ENCODE measurements around the gene UFSP1. TPM values are rescaled to one million over a fixed set of nuclear protein-coding genes. Genes with fewer than 3 reads are reported as not detected.
A peak's percentile ranks its signal among the peaks of the same experiment; 100 is the strongest.

UFSP1 gene
- total RNA-seq, 1 donor from 2014 or later: 4.5 TPM

GRCh38 chr7:100892364-100893317 is 3.1 kb upstream of the UFSP1 start:
- Mint-ChIP-seq H3K36me3 (ENCODE audit: low read depth) (peaks cover 13% of the 10 kb centered on the region), H3K4me1 (peaks cover 30% of the 10 kb centered on the region), H3K27me3 (peaks cover 44% of the 10 kb centered on the region), H3K27ac (no peak overlapping the region), H3K4me3 (no peak overlapping the region), H3K9me3 (no peaks in the 10 kb centered on the region)
- DNase-seq: no peak
- intact Hi-C loops (cut with micrococcal nuclease): loop anchor here (5.0 kb wide), 1 partner anchor 275 kb away; the partner anchor contains the start of gene VGF

GRCh38 chr7:100891568-100892247 is 2.2 kb upstream of the UFSP1 start:
- peak overlapping the region; percentile 45 for H3K27ac Mint-ChIP-seq
- peaks cover 39% of the 10 kb centered on the region for H3K4me1 Mint-ChIP-seq

GRCh38 chr7:100890653-100891567 is 1.4 kb upstream of the UFSP1 start:
- intact Hi-C loops (cut with micrococcal nuclease): loop anchor here (5.0 kb wide), 1 partner anchor 276 kb away; the partner anchor contains the start of gene VGF

More at GRCh38 chr7:100891568-100892247, 2.2 kb upstream of the UFSP1 start:
- Mint-ChIP-seq H3K27me3 (peaks cover 39% of the 10 kb centered on the region), H3K4me3 (peak overlapping the region; percentile 65), H3K9me3 (no peaks in the 10 kb centered on the region), H3K36me3 (ENCODE audit: low read depth) (peaks cover 21% of the 10 kb centered on the region)
- no peak for DNase-seq
- intact Hi-C loops (cut with micrococcal nuclease): loop anchor here (5.0 kb wide), 1 partner anchor 276 kb away; the partner anchor contains the start of gene VGF

GRCh38 chr7:100888291-100888987 is 1.1 kb downstream of the UFSP1 start:
- no peaks in the 10 kb centered on the region for H3K9me3 Mint-ChIP-seq
- peak overlapping the region; percentile 87 for H3K27ac Mint-ChIP-seq
- peak; percentile 64 for DNase-seq
- peaks cover 51% of the 10 kb centered on the region for H3K36me3 Mint-ChIP-seq (ENCODE audit: low read depth)
- peaks cover 44% of the 10 kb centered on the region for H3K4me1 Mint-ChIP-seq
- H3K4me3 Mint-ChIP-seq: peak overlapping the region; percentile 83
- H3K27me3 Mint-ChIP-seq: peaks cover 24% of the 10 kb centered on the region
- intact Hi-C loops (cut with micrococcal nuclease): no loop called here

More at GRCh38 chr7:100890653-100891567, 1.4 kb upstream of the UFSP1 start:
- Mint-ChIP-seq H3K27ac (peak overlapping the region; percentile 77), H3K4me3 (peak overlapping the region; percentile 83), H3K36me3 (ENCODE audit: low read depth) (peaks cover 29% of the 10 kb centered on the region), H3K9me3 (no peaks in the 10 kb centered on the region), H3K4me1 (peaks cover 38% of the 10 kb centered on the region), H3K27me3 (peaks cover 34% of the 10 kb centered on the region)
- DNase-seq: peak; percentile 66

GRCh38 chr7:100887516-100888290 is 1.8 kb downstream of the UFSP1 start:
- intact Hi-C loops (cut with micrococcal nuclease): no loop called here
- H3K36me3 Mint-ChIP-seq (ENCODE audit: low read depth): peaks cover 57% of the 10 kb centered on the region
- H3K27me3 Mint-ChIP-seq: peaks cover 20% of the 10 kb centered on the region

GRCh38 chr7:100886936-100887515 is 2.5 kb downstream of the UFSP1 start:
- H3K27me3 Mint-ChIP-seq: peaks cover 13% of the 10 kb centered on the region
- H3K27ac Mint-ChIP-seq: peak overlapping the region; percentile 87
- no peaks in the 10 kb centered on the region for H3K9me3 Mint-ChIP-seq
- peaks cover 47% of the 10 kb centered on the region for H3K4me1 Mint-ChIP-seq
- peaks cover 62% of the 10 kb centered on the region for H3K36me3 Mint-ChIP-seq (ENCODE audit: low read depth)
- intact Hi-C loops (cut with micrococcal nuclease): no loop called here
- H3K4me3 Mint-ChIP-seq: peak overlapping the region; percentile 83
- DNase-seq: peak; percentile 73

More at GRCh38 chr7:100887516-100888290, 1.8 kb downstream of the UFSP1 start:
- H3K4me3 Mint-ChIP-seq: peak overlapping the region; percentile 83
- peaks cover 48% of the 10 kb centered on the region for H3K4me1 Mint-ChIP-seq
- peak; percentile 89 for DNase-seq
- H3K9me3 Mint-ChIP-seq: no peaks in the 10 kb centered on the region
- H3K27ac Mint-ChIP-seq: peak overlapping the region; percentile 87

- H3K27me3 Mint-ChIP-seq: peaks cover 6% of the 10 kb centered on the region
- peak overlapping the region; percentile 83 for H3K4me3 Mint-ChIP-seq
- peaks cover 43% of the 10 kb centered on the region for H3K4me1 Mint-ChIP-seq
- peaks cover 68% of the 10 kb centered on the region for H3K36me3 Mint-ChIP-seq (ENCODE audit: low read depth)
- peak overlapping the region; percentile 84 for H3K27ac Mint-ChIP-seq
- intact Hi-C loops (cut with micrococcal nuclease): no loop called here
- DNase-seq: peak; percentile 56
- H3K9me3 Mint-ChIP-seq: no peaks in the 10 kb centered on the region
Observed at GRCh38 chr7:100886142-100886935, 3.2 kb downstream of the UFSP1 start.

- Mint-ChIP-seq H3K4me3 (peak overlapping the region; percentile 10), H3K27ac (peak overlapping the region; percentile 57), H3K27me3 (peaks cover 4% of the 10 kb centered on the region), H3K36me3 (ENCODE audit: low read depth) (peaks cover 74% of the 10 kb centered on the region), H3K9me3 (no peaks in the 10 kb centered on the region), H3K4me1 (peaks cover 40% of the 10 kb centered on the region)
- intact Hi-C loops (cut with micrococcal nuclease): no loop called here
- DNase-seq: no peak
Observed at GRCh38 chr7:100885440-100886141, 3.9 kb downstream of the UFSP1 start.

- Mint-ChIP-seq H3K9me3 (no peaks in the 10 kb centered on the region), H3K36me3 (ENCODE audit: low read depth) (peaks cover 79% of the 10 kb centered on the region), H3K27me3 (no peaks in the 10 kb centered on the region), H3K4me3 (peak overlapping the region; percentile 10), H3K27ac (peak overlapping the region; percentile 69), H3K4me1 (peaks cover 36% of the 10 kb centered on the region)
- intact Hi-C loops (cut with micrococcal nuclease): no loop called here
- DNase-seq: no peak
Observed at GRCh38 chr7:100884736-100885439, 4.6 kb downstream of the UFSP1 start.

- H3K4me3 Mint-ChIP-seq: no peak overlapping the region
- peaks cover 85% of the 10 kb centered on the region for H3K36me3 Mint-ChIP-seq (ENCODE audit: low read depth)
- intact Hi-C loops (cut with micrococcal nuclease): no loop called here
Observed at GRCh38 chr7:100882785-100883526, 6.6 kb downstream of the UFSP1 start.

More at GRCh38 chr7:100882785-100883526, 6.6 kb downstream of the UFSP1 start:
- H3K4me1 Mint-ChIP-seq: peaks cover 43% of the 10 kb centered on the region
- H3K27me3 Mint-ChIP-seq: no peaks in the 10 kb centered on the region
- H3K9me3 Mint-ChIP-seq: no peaks in the 10 kb centered on the region
- H3K27ac Mint-ChIP-seq: peak overlapping the region; percentile 60
- DNase-seq: no peak
